Hematopoietic multipotent progenitor cell treated with erythropoietin and hydrocortisone succinate and interleukin-3 and kit ligand, for 4 days (in vitro differentiated cells): ENCODE data around the gene PEAK1.
A peak's percentile ranks its signal among the peaks of the same experiment; 100 is the strongest.
"Not testable (repeated sequence)": the region's sequence is repeated elsewhere in the genome, so short reads cannot be mapped to it uniquely, and the experiment has no call there.

ENCODE experiments used
- DNase-seq: peaks from one replicate; pipeline ENCODE4 v3.0.0-alpha.2; 2015

Gene PEAK1

DNA sequence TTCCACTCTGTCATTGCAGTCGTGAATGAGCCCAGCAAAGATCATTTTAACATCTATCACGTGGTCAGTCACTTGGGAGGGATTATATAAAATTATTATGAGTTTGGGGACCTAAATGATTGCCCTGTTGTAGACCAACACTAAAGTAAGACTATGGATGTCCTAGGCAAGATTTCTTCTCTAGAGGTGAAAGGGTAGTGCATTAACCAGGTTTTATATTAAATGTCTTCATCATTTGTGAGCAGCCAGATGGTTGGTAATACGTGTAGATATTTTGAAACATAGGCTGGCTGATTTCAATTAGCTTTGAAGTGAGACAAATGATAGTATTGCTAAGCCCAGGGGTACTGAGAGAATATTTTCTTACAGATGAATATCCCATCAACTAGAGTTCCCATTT, 198.7 kb downstream of the PEAK1 start:
- DNase-seq: no peak

DNA sequence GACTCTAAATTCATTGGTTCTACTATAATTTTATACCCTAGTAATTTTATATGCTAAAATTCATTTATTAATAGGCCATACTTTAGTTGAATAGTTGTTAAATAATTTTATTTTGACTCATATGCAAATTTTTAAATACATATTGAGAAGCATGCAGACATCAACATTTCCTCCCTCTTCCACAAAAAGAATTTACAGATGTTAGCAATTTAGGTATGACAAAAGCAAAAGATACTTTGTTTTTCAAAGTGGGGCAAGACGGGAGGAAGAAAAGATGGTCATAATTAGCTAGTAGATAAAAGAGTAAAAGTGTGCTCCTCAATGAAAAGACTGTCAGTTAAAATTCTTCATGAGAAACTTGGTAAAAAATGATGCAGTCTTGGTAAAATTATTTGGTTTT, 200.1 kb downstream of the PEAK1 start:
- DNase-seq: no peak

DNA sequence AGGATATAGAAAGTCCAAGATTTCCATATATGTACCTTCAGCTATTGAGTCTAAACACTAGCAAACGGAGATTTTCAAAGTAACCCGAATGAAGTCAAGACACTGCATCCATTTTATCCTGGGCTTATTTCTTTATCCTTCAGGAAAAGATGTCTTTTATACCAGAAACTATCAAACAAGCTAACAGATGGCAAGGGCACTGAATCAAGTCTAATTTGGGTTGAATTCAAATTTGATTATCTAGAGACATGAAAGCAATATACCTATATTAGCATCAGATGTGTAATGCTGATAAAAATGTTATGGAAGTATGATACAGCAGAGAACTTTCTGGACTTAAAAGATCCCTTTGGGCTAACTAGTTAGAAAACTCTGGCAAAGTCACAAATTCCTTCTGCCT, 210.7 kb downstream of the PEAK1 start:
- DNase-seq: no peak

DNA sequence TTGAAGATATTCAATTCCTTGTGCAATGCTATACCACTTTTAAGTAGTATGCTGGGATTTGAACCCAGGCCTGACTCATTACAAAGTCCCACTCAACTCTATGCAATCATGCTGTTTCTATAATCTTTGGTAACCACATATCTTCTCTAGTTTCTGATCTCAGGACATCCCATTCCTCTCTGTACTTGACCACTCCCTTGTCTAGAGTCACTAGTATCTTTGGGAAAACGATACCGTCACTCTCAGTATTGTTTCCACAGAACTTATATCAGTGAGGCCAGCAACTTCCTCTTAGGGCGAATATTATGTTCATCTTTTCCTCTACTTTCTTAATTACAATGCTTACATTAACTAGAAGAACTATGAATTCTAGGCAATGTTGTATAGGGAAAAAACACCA, 211.7 kb downstream of the PEAK1 start:
- peak; percentile 51 for DNase-seq

DNA sequence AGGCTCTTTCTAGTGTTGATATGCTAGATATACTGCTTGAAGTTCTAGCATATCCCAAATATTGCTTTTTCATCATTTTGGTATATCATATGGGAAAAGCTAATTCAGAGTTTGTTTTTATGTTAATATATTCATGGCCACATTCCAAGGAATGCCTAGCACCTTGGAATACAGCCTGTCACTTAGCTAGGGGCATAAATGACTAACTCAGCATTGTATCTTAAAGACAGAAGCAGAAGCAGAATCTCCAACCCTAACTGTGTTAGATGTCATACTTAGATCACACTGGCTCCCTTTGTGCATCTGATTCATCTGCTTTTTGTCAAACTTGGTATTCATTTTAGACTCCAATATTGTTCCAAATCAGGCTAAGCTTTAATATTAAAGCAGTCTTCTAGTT, 218.2 kb downstream of the PEAK1 start:
- no peak for DNase-seq

DNA sequence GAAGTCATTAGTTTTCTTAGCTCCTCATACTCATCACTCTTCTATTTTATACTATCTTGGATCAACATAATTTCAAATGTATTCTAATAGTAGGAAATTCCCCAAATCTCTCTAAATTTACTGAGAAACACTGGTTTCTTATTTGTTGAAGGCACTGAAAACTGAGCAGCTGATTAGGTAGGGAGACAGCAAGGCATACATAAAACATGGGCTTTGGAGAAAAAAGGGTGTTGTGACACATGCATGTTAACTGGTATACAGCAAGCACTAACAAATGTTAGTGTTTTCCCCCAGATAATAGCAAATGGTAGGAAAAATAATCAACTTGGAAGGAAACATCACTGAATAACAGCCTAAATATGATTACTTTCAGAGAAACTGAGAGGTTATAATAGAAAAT, 223.5 kb downstream of the PEAK1 start:
- no peak for DNase-seq

DNA sequence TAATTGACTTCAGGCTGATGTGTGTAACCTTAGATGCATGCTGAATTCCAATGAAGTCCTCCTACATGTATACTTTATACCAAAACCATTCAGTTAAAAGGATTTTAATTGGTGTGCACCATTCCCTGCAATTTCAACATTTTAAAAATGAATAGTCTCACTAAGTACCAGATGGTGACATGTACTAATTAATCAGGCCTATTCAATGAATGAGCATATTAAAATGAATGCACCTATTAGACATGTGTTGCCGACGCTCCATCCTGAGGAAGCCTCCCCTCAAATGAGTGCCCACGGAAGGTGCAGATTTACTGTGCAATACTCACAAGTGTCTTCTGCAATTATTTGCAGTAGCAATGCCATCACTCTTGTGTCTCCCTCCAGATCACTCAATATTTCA, 224.3 kb downstream of the PEAK1 start:
- no peak for DNase-seq

DNA sequence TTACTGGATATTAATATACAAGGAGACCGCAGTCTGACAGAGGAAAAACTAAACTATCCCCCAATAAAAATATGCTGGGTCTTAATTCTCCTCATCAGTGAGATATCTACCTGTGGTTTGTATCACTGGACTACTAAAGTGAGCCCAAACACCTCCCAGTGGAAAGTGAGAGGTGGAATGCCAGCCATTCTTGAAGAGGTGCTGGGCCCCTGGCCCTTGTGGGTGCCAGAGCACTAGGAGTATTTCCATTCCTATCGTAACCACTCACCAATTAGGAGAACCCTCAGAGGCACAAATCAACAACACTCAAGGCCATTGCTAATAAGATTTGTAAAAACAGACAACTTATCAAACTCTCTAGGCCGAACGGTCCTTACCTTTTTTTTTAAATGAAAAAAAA, 227.5 kb downstream of the PEAK1 start:
- DNase-seq: no peak

DNA sequence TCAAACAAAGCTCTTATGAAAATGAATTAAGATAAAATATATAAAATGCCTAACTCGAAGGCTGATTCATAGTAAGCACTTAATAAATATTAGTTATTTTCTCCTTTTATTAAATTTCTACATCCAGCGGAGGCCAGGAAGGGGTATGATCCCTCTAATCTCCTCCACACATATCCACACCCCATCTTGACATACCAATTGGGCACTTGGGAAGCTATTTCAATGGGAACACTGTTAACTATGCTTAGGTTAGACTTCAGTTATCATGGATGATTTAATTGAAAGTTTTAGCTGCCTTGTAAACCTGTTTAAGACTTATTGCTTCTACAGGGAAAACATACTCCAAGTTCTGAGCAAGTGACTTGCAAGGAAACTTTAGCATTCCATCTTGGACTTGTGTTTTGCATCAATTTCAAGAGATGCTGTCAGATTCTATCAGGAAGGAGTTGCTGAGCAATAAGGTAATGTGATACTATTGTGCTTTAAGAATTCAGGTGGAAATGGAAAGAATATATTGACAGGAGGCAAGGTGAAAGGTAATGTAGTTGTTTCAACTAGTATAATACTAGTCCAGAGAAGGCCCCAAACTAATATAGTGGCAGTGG, 228.6 kb downstream of the PEAK1 start:
- DNase-seq: no peak

DNA sequence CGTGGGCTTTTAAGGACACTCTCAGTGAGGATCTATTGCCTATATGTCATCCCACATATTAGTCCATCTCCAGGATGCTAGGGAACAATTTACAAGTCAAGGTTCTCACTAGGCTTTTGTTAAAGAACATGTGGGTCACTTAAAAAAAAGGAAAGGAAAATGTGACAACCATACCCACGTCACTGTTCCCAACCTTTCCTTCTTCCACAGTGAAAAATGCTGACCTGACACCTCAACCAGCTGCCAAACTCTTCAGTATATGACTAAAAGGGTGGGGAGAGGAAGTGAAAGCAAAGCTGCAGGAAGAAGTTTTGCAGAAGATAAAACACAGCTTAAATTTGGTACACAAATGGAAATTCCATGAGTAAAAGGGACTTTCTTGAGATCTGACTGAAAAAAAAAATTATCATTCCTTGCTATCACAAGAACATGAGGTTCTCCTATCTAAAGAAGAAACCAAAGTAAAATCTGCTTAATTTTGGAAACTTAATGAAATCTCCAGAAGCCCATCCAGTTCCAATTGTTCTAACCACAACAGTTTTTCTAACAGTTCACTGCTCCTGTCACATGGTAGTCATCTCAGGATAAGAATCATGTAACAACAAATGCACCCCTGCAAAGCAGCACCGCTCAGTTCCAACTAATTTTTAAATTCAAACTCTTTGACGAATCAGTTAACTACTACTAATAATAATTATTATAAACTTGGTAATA, 232.0 kb downstream of the PEAK1 start:
- DNase-seq: peak; percentile 77

DNA sequence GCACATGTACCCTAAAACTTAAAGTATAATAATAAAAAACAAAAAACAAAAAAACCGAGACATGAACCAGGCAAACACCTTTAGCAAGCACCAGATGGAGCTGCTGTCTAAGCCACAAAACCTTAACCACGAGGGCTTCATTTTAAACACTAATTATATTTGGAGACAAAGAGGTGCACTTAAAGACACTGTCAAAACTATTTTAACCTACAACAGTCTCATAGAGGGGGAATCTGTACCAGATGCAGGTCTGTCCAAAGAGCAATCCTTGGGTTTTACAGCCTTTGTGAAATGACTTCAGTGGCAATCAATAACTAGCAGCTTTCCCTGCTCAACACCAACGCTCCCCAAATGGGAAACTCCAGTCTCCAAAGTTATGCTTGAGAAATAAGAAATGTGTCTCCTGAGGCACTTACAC, 233.3 kb downstream of the PEAK1 start:
- peak; percentile 75 for DNase-seq

DNA sequence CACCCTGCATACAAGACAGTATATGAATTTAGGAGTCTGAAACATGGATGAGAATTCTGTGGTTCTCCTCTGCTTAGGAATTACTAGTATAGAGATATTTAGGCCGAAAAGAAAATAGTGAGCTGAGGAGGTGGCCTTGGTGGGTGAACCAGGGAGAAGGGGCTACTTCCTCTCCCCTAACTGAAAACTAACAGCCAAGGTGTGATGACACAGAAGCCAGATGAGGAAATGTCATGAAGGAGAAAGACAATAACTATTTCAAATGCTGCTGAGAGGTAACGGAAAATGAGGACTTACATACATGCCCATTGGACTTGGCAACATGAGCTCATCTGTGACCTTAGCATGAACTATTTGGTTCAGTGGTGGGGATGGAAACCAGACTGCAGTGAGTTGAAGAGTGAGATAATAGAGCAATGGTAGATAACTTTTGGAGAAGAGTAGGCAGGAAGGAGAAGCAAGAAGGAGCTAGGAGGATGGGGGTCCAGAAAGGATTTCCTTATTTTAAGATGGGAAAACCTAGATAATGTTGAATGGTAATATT, 234.6 kb downstream of the PEAK1 start:
- peak; percentile 13 for DNase-seq

DNA sequence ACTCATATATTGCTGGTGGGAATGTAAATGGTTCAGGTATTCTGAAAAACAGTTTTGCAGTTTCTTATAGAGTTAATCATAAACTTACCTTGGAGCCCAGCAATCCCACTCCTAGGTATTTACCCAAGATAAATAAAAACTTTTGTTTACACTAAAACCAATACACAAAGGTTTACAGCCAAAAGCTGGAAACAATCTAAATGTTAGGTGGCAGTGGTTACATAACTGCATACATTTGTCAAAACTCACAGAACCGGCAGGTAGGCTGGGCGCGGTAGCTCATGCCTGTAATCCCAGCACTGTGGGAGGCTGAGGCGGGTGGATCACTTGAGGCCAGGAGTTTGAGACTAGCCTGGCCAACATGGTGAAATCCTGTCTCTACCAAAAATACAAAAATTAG, 235.6 kb downstream of the PEAK1 start:
- DNase-seq: not testable (repeated sequence)

DNA sequence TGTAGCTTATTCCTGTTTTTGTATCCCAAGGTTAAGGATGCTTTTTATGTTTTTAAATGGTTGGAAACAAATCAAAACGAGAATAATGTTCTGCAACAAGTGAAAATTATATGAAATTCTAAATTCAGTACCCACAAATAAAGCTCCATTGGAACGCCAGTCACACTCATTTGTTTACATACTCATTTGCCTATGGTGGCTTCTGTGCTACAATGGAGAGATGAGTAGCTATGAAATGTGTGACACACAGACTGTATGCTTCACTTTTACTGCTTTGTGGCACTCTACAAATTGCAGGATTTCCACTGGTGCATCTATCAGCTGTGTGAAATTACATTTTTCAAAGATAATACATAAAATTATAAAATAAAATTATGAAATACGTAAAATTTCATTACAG, 236.8 kb downstream of the PEAK1 start:
- no peak for DNase-seq

DNA sequence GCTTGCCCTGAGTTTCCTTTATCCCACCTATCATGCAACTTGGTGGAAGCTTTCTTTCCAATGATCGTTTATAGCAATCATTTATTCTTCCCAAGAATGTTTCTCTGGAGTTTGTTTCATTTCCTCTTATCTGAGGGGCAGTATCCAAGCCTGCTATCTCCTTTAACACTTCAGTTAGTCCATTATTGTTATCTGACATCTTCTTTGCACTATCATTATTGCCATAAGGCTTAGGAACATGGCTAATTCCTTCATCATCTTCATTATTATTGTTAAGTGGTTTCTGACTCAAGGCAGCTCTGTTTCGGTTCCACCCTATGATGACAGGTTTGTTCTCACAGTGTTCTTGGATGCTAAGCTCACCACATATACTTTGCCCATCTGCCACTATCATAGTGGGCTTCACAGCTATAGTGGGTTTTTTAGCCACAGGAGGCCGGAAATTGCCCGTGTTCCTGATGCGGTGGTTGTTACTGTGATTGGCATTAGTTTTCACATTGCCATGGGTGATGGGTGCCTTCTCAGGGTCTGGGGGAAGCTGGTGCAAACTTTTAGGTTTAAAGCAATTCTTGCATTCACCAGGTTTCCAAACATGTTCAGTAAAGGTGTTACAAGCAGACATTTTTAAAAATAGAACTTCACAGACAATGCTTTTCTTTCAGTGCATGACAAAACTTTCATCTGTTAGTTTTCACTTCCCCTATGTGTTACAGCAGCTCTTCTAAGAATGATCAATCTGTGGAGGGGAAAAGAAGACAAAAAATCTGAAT, 238.4 kb downstream of the PEAK1 start:
- DNase-seq: no peak

DNA sequence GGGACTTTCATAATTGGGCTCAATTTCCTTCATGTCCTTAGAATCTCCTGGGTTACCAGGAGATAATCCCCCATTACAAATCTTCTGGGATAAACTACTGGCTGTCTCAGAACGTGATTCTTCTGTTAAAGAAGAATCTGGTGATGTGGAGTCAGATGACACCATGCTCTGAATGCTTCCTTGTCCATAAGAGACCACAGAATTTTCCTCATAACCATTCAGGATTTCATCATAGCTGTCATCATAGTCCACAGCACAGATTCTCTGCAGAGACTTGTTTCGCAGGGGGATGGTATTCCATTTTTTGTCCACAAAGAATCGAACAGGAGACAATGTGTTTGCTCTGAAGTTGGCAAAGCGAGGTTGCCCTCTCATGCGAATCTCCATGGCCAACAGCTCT, 239.1 kb downstream of the PEAK1 start:
- DNase-seq: no peak

DNA sequence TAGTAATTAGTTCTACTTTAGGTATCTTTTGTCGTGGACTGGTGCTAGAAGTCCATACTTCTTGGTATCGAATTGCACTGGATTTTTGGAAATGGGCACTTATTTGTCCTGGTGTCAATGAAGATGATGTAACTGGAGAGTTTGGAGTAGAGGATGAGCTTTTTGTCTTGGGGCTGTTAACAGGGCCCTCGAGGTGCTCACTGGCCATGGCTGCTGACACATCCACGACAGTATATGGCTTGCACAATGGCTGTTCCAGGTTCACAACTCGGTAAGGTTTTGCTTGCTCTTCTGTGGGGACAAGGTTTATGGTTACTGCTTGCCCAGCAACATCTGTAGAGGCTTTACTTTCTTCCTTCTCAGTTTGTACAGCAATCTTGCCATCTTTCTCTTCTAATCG, 239.6 kb downstream of the PEAK1 start:
- no peak for DNase-seq

DNA sequence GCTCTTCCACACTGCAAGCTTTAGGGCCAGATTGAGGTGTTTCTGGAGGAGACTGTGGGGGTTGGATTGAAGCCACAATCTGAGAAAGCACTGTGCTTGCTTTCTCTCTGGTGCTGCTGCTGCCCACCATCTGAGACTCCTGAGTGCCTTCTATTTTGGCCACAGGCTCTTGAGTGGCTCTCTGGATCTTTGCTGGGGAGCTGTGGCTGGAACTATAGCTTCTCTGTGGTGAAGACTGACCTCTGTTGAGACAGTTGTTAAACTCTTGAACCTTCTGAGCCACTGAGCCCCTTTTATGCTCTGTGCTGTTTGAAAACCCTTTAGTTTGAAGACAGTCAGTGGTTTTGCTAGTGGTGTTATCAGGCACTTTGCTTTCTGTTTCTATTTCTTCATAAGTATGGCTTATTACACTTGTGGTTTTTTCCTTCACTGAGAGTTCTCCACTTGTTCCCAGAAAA, 240.3 kb downstream of the PEAK1 start:
- DNase-seq: peak; percentile 55

DNA sequence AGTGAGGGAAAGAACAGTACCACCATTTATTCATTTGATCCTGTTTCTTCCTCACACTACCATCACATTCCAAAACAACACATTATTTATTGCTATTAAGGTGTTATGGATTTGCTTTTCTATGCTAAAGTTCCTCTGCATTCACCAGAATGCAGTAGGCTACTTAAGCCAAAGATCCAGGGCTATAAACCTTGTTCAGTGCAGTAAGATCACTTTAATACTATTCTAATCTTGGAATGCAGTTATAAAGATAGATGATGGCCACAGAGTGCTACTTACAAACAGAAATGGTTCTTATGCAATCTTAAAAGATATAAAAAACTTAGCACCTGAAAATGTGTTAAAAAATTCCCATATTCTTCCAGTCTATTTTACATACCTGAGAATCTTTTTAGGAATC, 241.5 kb downstream of the PEAK1 start:
- no peak for DNase-seq

DNA sequence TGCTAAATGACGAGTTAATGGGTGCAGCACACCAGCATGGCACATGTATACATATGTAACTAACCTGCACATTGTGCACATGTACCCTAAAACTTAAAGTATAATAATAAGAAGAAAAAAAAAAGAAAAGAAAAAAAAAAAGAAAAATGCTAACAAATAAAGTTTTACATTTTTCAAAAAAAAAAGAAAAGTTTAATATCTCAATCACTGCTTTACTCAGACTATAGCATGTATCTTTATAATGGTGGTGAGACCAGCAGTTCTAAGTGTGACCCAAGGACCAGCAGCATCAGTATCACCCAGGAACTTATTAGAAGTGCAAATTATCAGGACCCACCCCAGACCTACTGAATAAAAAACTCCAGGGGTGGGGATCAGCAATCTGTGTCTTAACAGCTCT, 243.8 kb downstream of the PEAK1 start:
- not testable (repeated sequence) for DNase-seq

DNA sequence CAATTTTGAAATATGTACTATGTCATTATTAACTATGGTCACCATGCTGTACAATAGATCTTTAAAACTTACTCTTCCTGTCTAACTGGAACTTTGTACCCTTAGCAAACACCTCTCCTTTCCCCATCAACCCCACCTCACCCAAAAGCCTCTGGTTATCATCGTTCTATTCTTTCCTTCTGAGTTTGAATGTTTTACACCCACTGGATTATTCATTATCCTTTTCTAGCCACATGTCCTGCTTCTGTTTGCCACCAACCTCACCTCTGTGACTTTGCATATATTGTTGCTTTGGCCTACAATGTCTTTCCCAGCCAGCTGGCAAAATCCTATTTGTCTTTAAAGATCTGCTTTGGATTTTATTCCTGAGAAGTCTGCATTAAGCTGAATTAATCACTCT, 246.4 kb downstream of the PEAK1 start:
- no peak for DNase-seq

DNA sequence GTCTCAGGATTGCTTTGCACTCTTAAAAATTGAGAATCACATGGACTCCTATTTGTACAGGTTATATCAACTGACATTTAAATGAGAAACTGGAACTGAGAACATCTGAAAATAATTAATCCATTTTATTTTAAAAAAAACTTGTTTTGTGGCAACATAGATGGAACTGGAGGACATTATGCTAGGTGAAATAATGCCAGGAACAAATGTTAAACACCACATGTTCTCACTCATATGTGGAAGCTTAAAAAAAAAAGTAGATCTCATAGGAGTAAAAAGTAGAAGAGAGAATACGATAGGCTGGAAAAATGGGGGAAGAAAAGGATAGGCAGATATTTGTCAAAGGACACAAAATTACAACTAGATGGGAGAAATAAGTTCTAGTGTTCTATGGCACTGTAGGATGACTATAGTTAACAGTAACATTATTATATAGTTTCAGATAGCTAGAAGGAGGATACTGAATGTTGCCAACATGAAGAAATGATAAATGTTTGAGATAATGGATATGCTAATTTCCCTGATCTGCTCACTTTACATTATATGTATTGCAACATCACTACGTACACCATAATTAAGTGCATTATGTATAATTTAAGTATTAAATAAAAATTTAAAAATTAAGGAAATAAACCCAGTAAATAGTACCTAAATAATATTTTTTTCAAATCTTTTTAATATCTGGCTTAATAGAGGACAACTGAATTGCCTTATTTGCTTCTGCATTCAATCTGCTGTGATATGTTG, 248.5 kb downstream of the PEAK1 start:
- no peak for DNase-seq

DNA sequence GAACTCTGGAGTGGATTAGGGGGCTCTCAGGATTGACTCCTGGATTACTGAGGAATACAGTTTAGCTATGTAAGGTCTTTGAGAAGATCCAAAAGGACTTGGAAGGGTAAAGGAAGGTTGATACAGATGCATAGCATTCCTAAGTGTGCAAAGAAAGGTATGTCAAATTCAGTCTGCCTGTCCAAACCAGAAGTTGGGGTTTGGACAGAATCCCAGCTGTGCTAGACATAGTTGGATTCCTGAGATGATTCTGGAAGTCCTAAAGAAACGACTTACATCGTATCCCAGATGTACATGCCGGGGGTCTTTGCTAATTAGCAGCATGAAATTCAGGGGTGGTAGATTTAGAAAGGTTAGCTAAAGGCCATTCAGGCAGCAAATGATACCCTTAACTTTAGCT, 251.3 kb downstream of the PEAK1 start:
- no peak for DNase-seq
